HT-29 (cell line): Measurements from ENCODE around the gene BMAL1. TPM values are rescaled to one million over a fixed set of nuclear protein-coding genes. Genes with fewer than 3 reads are reported as not detected.
"Not testable (repeated sequence)": the region's sequence is repeated elsewhere in the genome, so short reads cannot be mapped to it uniquely, and the experiment has no call there.

Experiments used
- DNase-seq: peaks from one replicate; pipeline ENCODE4 v3.0.0-alpha.2; 2015; ENCODE audit warnings: low spot score
- total RNA-seq: library from RNA; depleted of rRNA; stranded (reverse); fragments of >200 nt; shearing (Covaris generic); gene quantifications from 2 replicates; pipeline ENCODE4 v1.2.3, GENCODE V29; 2014

Gene BMAL1
- total RNA-seq, 1 experiment from 2014 or later = 11.8 TPM

DNA sequence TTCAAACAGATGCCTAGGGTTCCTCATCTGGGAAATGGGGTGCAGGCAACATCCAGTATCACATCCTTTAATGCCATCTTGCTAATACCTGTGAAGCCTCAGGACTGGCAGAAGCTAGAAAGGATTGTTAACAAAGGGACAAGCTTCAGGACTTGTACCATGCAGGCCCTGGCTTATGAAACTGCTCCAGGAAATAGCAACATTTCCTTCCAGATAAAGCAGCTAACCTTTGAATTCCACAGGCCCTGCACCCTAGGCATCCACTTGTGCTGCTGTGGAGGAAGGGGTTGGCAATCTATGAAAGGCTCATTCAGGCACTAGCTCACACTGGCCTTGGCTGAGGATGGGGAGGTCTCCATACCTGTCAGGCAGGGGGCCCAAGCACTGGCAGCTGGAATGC is 98.2 kb downstream of the BMAL1 start:
- no peak for DNase-seq

DNA sequence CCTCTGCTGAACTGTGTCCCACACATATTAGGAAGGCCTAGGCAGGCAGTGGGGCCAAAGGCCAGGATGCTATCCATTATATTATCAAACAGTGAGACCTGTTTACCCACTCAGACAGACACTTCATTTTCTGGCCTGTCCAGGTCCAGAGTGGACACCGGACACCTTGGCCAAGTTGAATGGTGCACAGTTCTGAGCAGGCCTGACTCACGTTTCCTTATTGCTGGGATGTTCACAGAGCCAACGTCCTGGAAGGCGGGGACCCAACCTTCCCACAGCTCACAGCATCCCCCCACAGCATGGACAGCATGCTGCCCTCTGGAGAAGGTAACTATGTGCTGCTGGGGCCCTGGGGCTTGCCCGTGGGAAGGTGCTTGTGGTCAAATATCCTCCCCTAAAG is 98.8 kb downstream of the BMAL1 start:
- no peak for DNase-seq

DNA sequence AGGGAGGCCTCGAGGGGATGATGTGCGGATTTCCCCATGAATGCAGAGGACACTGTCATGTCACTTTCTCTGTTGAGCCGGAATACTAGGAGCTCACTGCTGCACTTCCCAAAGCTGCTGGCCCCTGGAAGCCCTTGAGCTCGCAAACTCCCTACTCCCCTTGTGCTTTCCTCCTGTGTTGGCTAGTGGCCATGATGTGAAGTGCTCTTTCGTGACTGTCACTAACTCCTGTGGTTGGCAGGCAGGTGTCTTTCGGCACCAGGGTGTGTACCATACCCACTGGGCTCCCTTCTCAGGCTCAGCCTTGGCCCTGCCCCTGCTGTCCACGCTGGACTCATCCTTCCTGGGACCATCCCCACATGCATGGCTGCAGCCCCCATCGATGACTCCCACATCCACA is 99.2 kb downstream of the BMAL1 start:
- DNase-seq = no peak

DNA sequence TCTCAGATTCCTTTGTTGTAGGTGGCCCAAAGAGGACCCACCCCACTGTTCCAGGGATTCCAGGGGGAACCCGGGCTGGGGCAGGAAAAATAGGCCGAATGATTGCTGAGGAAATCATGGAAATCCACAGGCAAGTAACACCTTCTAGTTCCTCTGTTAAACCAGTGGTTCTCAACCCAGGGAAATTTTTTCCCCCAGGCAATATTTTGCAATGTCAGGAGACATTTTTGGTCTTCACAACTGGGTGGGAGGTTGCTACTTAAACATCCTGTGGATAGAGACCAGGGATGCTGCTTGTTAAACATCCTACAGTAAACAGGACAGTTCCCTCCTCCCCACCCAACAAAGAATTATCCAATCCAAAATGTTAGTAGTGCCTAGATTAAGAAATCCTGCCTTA is 100.7 kb downstream of the BMAL1 start:
- DNase-seq = no peak

DNA sequence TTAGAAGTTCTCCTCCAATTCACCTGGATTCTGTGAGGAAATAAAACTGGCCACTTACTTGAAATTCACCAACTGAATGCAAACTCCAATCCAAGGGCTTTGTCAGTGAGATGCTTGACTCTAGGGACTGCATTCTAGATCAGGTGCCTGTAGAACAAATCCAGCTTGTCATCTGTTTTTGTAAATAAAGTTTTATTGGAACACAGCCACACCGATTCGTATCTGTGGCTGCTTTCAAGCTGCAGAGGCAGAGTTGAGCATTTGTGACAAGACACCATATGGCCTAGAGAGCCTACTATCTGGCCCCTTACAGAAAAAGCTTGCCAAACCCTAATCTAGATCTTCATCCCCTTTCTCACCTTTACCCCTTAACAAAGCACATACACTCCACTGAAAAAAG is 103.1 kb downstream of the BMAL1 start:
- no peak for DNase-seq

DNA sequence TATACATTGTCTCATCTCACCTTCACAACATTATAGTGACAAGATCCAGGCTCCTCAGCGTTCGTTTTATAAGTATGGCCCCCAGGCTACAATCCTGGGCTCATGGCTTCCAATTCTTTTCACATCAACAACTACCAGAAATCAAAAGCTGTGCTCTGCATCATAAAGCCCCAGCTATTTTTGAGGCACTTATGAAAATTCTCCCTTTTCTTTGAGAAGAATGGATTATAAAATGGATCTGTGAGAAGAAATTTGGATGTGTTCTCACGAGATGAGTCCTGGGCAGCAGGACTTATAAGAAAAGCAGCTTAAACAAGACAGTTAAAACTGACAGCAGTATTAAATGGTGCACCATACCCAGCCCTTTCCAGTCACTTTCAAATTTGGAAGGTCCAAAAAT is 105.2 kb downstream of the BMAL1 start:
- no peak for DNase-seq

DNA sequence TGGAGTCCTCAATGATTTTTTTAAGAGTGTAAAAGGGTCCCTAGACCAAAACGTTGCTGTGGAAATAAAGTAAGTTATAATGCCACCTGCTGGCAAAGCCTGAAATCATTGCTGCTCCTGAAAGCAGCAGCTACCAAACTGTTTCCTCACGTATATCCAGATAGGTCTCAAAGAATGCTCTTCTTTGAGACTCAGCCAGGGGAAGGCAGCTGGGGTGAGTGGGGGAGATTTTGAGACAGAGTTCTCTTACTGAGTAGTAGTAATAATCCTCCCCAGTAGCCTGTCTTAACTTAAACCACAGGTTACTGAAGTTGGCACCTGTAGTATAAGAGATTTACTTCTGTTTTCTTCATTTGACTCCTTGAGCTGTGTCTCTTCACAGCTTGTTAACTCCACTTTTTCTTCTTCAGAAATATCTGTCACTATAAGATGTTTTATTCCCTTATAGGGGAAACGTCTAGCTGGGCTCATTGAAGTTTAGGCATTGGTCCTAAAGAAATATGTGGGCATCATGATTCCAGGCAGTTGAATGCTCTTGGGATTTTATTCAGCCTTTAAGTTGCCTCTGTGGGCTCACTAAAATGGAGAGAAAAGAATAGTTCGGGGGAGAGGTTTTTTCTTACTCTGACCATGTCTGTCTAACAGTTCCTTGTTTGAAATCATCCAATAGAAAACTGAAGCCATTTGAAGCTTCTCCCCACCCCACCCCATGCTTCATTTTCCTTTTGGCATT is 107.5 kb downstream of the BMAL1 start:
- peak; percentile 75 for DNase-seq

DNA sequence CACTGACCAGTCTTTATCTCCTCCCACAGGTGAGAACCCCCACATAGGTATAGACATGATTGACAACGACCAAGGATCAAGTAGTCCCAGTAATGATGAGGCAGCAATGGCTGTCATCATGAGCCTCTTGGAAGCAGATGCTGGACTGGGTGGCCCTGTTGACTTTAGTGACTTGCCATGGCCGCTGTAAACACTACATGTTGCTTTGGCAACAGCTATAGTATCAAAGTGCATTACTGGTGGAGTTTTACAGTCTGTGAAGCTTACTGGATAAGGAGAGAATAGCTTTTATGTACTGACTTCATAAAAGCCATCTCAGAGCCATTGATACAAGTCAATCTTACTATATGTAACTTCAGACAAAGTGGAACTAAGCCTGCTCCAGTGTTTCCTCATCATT is 109.0 kb downstream of the BMAL1 start:
- DNase-seq = peak; percentile 43

DNA sequence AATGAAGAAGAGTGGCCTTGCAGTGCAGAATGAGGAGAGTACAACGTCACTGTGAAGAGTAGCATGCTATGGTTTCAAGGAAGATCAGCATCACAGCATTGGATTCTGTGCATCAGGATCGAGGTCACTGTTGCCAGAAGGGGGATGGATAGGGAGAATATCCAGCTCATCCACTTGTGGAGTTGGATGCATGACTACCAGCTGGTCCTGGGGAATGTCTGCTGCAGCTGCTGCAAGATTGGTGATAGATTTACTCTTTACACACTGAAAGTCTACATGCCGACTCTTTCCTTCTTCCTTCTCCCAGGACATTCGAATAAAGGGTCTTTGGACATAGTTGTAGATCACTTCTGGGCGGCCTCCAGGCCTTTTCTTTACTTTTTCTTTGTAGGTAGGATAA is 111.2 kb downstream of the BMAL1 start:
- DNase-seq = no peak

DNA sequence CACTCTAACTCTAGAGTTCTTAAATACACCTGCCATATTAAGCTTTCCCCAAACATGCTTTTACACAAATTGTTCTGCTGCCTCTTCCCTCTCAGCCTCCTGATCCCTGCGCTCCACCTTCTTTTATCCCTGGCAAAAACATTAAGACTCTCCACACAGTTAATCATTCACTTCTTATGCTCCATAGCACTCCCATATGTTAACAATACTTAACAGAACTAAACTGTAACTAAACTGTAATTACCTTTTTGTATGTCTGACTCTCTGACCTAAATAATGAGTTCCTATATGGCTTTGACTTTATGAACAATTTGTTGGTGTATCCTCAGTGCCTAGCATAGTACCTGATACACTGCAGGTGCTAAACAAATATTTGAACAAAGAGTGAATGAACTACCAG is 113.6 kb downstream of the BMAL1 start:
- peak; percentile 28 for DNase-seq

DNA sequence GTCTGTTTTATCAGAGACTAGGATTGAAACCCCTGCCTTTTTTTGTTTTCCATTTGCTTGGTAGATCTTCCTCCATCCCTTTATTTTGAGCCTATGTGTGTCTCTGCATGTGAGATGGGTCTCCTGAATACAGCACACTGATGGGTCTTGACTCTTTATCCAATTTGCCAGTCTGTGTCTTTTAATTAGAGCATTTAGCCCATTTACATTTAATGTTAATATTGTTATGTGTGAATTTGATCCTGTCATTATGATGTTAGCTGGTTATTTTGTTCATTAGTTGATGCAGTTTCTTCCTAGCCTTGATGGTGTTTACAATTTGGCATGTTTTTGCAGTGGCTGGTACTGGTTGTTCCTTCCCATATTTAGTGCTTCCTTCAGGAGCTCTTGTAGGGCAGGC is 120.7 kb downstream of the BMAL1 start:
- not testable (repeated sequence) for DNase-seq

DNA sequence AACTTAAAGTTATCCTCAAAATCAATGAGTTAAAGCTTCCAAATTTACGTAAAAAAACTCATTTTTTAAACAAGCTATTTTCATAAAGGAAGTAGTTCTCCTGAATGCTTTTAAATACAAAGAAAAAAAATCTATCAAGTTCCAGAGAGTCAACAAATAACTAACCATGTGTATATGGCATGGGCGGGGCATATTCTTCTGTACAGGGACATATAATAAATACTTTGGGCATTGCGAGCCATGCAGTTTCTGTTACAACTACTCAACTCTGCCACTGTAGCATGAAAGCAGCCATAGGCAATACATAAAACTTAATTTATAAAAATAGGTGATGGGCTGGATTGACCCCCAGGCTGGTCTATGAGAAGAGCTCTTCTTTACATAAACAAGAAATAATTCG is 127.6 kb downstream of the BMAL1 start:
- no peak for DNase-seq

DNA sequence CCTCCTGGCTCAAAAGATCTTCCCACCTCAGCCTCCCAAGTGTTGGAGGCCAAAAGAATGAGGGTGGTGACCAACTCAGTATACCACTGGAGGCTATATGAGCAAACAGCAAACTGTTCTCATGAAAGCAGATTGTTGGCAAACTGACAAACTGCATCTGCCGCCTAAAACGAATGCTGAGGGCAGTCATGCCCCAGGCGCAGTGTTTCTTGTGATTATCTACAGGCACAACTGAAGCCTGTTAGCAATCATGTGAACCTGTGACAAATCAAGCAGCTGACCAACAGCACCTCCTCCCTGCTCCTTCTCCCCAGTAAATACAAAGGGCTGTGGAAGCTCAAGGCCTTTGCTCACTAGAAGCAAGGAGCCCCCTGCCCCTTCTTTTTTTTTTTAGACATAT is 137.6 kb downstream of the BMAL1 start:
- no peak for DNase-seq

DNA sequence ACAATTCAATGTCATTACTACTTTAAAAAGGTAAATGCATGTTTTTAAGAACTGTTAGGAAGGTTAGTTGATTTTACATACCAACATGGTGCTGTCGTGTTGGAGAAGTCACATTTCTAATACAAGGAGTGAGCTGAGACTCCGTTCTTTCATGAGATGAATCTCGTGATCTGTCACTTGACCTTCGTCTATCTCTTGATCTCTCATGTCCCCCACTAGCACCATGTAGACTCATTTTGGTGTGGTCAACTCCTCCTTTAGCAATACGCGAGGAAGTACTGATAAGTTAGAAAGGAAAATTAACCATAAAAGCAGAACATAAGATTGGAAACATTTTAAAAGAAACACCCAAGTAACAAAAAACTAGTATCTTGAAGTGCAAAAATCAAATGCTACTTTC is 144.0 kb downstream of the BMAL1 start:
- no peak for DNase-seq

DNA sequence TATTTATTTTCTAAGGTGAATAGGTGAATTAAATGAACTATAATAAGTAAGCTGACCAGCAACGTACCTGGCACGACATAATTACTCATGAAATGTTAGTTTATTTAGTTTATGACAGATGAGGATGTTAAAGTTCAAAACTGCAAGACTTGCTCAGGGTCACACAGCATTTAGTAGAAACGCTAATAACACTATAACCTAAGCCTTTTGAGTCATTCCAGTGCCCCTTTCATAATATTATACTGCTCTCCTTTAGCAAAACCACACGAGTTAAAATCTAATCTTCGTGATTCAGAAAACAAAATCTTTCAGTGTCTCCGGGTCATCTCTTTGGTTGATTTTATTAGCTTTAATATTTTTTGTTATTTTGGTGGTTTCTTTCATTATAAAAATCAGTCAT is 145.8 kb downstream of the BMAL1 start:
- DNase-seq = no peak

DNA sequence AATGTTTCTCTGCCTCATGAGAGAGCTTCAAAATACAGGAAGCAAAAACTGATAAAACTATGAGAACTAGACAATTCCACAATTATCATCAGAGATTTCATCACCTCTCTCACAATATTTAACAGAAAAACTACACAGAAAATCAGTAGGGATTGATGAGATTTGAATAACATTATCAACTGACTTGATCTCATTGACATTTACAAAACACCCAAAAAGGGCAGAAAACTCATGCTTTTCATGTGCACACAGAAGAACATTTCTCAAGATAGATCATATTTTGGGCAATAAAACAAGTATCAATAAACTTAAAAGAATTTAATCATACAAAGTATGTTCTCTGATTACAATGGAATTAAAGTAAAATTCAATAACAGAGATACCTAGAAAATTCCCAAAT is 149.8 kb downstream of the BMAL1 start:
- no peak for DNase-seq

DNA sequence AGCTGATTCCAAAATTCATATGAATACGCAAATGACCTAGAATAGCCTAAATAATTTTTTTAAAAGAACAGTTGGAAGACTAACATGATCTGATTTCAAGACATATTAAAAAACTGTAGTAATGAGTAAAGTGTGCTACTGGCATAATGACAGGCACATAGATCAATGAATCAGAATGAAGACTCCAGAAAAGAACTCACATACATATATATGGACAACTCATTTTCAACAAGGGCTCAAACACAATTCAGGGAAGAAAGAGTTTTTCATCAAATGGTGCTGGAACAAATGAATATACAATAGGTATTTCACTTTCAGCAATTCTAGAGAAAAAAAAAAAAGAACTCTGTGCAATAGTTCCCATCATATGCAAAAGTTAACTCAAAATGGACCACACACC is 151.7 kb downstream of the BMAL1 start:
- DNase-seq = no peak

DNA sequence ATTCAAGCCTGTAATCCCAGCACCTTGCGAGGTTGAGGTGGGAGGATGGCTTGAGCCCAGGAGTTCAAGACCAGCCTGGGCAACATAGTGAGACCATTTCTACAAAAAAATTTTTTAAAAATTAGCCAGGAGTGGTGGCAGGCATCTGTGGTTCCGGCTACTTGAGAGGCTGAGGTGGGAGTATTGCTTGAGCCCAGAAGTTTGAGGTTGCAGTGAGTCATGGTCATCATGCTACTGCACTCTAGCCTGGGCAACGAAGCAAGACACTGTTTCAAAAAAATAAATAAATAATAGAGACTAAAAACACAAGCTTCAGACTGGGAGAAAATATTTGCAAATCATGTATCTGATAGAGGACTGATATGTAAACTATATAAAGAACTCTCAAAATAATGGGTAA is 152.2 kb downstream of the BMAL1 start:
- DNase-seq = no peak

DNA sequence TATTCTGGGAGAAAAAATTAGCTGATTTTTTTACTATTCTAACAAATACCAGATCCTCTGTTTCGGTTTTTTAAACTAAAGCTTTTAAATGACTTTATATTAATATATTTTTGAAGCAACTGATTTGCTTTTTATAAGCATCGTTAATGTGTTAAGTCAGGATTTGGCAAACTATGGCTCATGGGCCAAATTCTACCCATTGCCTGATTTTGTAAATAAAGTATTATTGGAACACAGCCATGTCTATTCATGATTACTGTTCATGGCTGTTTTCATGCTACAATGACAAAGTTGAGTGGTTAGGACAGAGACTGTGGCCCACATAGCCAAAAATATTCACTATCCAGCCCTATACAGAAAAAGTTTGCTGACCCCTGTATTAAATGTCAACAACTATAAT is 155.8 kb downstream of the BMAL1 start:
- DNase-seq = no peak

DNA sequence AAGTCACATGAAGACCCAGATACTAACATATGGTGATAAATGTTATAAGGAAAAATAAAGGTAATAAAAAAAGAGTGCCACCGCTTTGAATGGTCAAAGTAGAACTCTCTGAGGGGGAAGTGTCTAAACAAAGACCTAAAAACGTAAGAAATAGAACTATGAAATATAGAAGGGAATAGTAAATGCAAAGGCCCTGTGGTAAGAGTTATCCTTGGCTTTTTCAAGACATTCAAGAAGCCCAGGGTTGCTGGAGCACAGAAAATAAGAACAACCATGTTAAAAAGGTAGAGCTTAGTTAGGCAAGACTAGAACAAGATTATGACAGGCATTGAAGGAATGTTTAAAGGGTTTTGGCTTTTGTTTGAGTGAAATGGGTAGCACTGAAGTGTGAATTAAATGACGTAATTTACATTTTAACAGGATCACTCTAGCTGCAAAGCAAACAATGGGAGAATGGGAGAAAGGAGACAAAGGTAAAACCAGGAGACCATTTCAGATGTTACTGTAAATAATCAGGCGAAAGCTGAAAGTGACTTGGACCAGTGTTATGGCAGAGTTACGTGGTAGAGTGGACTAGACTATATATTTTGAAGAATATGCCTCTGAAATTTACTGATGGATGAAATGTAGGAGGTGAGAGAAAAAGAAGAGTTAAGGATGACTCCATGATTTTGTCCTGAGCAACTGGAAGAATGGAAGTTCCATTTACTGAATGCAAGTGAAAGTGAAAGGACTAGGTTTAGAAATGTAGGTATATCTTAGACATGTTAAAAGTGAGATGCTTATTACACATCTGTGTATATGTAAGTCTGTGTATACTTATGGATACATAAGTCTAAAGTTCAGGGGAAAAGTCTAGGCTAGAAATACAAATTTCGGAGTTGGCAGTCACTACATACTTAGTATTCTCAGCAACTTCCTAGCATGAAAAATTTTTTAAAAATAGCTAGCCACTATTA is 156.9 kb downstream of the BMAL1 start:
- DNase-seq = no peak

DNA sequence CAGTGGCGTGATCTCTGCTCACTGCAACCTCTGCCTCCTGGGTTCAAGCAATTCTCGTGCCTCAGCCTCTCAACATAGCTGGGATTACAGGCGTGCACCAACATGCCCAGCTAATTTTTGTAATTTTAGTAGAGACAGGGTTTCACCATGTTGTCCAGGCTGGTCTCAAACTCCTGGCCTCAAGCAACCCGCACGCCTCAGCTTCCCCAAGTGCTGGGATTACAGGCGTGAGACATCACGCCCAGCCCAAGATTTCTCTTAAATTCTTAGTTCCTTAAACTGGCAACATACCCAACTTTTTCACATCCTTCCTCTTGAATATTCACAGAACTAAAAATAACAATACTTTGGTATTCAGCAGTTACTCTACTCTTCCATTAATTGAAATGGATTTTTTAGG is 159.2 kb downstream of the BMAL1 start:
- not testable (repeated sequence) for DNase-seq
